A673 (cell line): ENCODE data around the gene VEGFB. TPM values are rescaled to one million over a fixed set of nuclear protein-coding genes. Genes with fewer than 3 reads are reported as not detected.

ENCODE experiments used
- BruUV-seq: library from RNA; stranded (reverse); fragments of 400-500 nt; replicated peaks from 2 replicates; lab custom pipeline; 2021; lab: Mats Ljungman, UMichigan
- CTCF ChIA-PET: fragments of 300-600 bp; sonication (Branson Sonifier 250); formaldehyde crosslinking; loops from one replicate; lab custom pipeline; 2022; ENCODE audit warnings: antibody characterized with exemption; lab: Charles Lee
- POLR2A ChIA-PET: fragments of 300-600 bp; sonication (Branson Sonifier 250); formaldehyde crosslinking; loops from one replicate; lab custom pipeline; 2022; ENCODE audit warnings: antibody characterized with exemption; ENCODE audit not compliant: low non-redundant PET; lab: Charles Lee
- DNase-seq: peaks from one replicate; pipeline ENCODE4 v3.0.0-alpha.2; 2015; ENCODE audit warnings: low spot score
- H3K27ac ChIP-seq: fragments of 200-600 bp; sonication (generic); 2 replicates; pipeline ENCODE4 v1.5.1; 2016; ENCODE audit warnings: mixed run types, low read depth, mild to moderate bottlenecking, mixed read lengths, antibody characterized with exemption, low read length; ENCODE audit not compliant: poor library complexity, severe bottlenecking
- H3K27me3 ChIP-seq: fragments of 200-600 bp; sonication (generic); replicated peaks from 2 replicates; pipeline ENCODE4 v1.6.1; 2017; ENCODE audit warnings: mixed run types, low read depth, mild to moderate bottlenecking, mixed read lengths, antibody characterized with exemption, low read length; ENCODE audit not compliant: insufficient read depth, poor library complexity
- H3K36me3 ChIP-seq: fragments of 200-600 bp; sonication (generic); 2 replicates; pipeline ENCODE4 v1.6.1; 2016; ENCODE audit warnings: mixed run types, mild to moderate bottlenecking, mixed read lengths, antibody characterized with exemption, low read length; ENCODE audit not compliant: insufficient read depth, poor library complexity, severe bottlenecking
- H3K4me1 ChIP-seq: fragments of 200-600 bp; sonication (generic); 2 replicates; pipeline ENCODE4 v1.6.1; 2017; ENCODE audit warnings: mixed run types, mild to moderate bottlenecking, mixed read lengths, antibody characterized with exemption, low read length; ENCODE audit not compliant: insufficient read depth, poor library complexity, severe bottlenecking
- H3K4me3 ChIP-seq: fragments of 200-600 bp; sonication (generic); 2 replicates; pipeline ENCODE4 v1.5.1; 2016; ENCODE audit warnings: low read depth, mixed run types, mild to moderate bottlenecking, mixed read lengths, low read length; ENCODE audit not compliant: poor library complexity, severe bottlenecking
- H3K9me3 ChIP-seq: fragments of 200-600 bp; sonication (generic); 2 replicates; pipeline ENCODE4 v1.6.1; 2016; ENCODE audit warnings: mixed run types, low read depth, mild to moderate bottlenecking, mixed read lengths, antibody characterized with exemption, low read length; ENCODE audit not compliant: poor library complexity, severe bottlenecking
- EZH2 ChIP-seq: fragments of 200-600 bp; sonication (generic); IDR thresholded peaks from 2 replicates; pipeline ENCODE4 v1.6.1; 2017; ENCODE audit warnings: borderline replicate concordance, low read depth, mild to moderate bottlenecking, mixed read lengths, antibody characterized with exemption, low read length; ENCODE audit not compliant: poor library complexity, severe bottlenecking
- intact Hi-C: fragments of 100-400 bp; cut with micrococcal nuclease; formaldehyde crosslinking; loops from one replicate; pipeline ENCODE4 v1.10.0; 2022; ENCODE audit not compliant: unreplicated experiment
- total RNA-seq: library from RNA; stranded (reverse); gene quantifications from 2 replicates; pipeline ENCODE4 v1.2.3, GENCODE V29; 2021
- TF ChIP-seq, protein P1 (sequence below): fragments of 300-800, 200-600 bp; sonication (generic); conservative IDR thresholded peaks from 2 replicates; pipeline ENCODE4 v1.5.1; 2017; ENCODE audit warnings: low read depth, mild to moderate bottlenecking, antibody characterized with exemption, low read length, moderate library complexity, mixed read lengths

The VEGFB gene
- total RNA-seq, 1 experiment from 2014 or later: 93.3 TPM

DNA sequence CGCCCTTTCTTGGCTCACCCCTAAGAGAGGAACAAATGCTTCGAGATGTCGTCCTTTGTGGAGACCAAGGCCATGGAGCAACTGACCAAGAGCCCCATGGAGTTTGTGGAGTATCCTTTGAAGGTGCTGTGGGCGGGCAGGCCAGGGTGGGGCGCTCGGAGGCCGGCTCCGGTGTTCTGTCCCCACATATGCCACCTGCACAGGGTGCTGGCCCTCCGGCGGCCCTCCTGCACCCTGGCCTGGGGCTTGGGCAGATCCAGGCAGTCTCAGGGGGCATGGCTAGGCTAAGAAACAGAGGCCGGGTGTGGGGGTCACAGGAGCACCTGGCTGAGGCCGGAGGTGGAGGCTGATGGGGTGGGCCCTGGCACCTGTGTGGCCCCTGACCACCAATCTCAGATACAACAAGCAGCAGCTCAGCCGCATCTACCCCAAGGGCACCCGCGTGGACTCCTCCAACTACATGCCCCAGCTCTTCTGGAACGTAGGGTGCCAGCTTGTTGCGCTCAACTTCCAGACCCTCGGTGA is 27.2 kb downstream of the VEGFB start:
- TF ChIP-seq, protein P1, sequence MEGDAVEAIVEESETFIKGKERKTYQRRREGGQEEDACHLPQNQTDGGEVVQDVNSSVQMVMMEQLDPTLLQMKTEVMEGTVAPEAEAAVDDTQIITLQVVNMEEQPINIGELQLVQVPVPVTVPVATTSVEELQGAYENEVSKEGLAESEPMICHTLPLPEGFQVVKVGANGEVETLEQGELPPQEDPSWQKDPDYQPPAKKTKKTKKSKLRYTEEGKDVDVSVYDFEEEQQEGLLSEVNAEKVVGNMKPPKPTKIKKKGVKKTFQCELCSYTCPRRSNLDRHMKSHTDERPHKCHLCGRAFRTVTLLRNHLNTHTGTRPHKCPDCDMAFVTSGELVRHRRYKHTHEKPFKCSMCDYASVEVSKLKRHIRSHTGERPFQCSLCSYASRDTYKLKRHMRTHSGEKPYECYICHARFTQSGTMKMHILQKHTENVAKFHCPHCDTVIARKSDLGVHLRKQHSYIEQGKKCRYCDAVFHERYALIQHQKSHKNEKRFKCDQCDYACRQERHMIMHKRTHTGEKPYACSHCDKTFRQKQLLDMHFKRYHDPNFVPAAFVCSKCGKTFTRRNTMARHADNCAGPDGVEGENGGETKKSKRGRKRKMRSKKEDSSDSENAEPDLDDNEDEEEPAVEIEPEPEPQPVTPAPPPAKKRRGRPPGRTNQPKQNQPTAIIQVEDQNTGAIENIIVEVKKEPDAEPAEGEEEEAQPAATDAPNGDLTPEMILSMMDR: no peak
- TF ChIP-seq EZH2: no peak
- H3K27ac ChIP-seq: no peak overlapping the region
- peaks cover 72% of the 10 kb centered on the region for H3K36me3 ChIP-seq
- DNase-seq: no peak
- CTCF ChIA-PET: interaction anchor here (0.9 kb wide), 1 partner anchor 10 kb away, joined by 3 read pairs; the partner anchor contains the start of gene PLCB3
- no peaks in the 10 kb centered on the region for H3K27me3 ChIP-seq
- H3K4me3 ChIP-seq: no peak overlapping the region
- POLR2A ChIA-PET: no interaction called here
- BruUV-seq: no TSS peak
- no peaks in the 10 kb centered on the region for H3K9me3 ChIP-seq
- H3K4me1 ChIP-seq: no peaks in the 10 kb centered on the region
- intact Hi-C loops: no loop called here

DNA sequence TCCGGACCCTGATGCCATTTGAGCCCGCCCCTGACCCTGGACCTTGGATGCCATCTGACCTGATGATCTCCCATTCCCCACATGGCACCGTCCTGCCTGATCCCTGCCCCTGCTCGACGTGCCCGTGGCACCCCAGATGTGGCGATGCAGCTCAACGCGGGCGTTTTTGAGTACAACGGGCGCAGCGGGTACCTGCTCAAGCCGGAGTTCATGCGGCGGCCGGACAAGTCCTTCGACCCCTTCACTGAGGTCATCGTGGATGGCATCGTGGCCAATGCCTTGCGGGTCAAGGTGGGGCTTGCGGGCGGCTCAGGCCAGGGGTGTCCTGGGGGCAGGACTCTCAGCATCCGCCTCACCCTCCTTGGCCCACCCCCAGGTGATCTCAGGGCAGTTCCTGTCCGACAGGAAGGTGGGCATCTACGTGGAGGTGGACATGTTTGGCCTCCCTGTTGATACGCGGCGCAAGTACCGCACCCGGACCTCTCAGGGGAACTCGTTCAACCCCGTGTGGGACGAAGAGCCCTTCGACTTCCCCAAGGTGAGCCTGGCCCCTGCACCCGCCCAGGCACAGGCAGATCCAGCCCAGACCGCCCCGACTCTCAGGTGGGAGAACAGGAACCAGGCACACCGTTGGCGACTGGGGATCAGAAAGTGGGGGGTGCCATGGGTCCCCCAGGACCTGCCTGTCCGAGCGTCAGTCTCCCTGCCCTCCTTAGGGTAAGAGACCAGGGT is 28.1 kb downstream of the VEGFB start:
- POLR2A ChIA-PET: no interaction called here
- no peak overlapping the region for H3K27ac ChIP-seq
- H3K36me3 ChIP-seq: peaks cover 68% of the 10 kb centered on the region
- no peaks in the 10 kb centered on the region for H3K4me1 ChIP-seq
- H3K4me3 ChIP-seq: no peak overlapping the region
- BruUV-seq: no TSS peak
- TF ChIP-seq EZH2: no peak
- TF ChIP-seq, protein P1: no peak
- CTCF ChIA-PET: no interaction called here
- no peaks in the 10 kb centered on the region for H3K27me3 ChIP-seq
- no peaks in the 10 kb centered on the region for H3K9me3 ChIP-seq
- intact Hi-C loops: no loop called here
- no peak for DNase-seq

DNA sequence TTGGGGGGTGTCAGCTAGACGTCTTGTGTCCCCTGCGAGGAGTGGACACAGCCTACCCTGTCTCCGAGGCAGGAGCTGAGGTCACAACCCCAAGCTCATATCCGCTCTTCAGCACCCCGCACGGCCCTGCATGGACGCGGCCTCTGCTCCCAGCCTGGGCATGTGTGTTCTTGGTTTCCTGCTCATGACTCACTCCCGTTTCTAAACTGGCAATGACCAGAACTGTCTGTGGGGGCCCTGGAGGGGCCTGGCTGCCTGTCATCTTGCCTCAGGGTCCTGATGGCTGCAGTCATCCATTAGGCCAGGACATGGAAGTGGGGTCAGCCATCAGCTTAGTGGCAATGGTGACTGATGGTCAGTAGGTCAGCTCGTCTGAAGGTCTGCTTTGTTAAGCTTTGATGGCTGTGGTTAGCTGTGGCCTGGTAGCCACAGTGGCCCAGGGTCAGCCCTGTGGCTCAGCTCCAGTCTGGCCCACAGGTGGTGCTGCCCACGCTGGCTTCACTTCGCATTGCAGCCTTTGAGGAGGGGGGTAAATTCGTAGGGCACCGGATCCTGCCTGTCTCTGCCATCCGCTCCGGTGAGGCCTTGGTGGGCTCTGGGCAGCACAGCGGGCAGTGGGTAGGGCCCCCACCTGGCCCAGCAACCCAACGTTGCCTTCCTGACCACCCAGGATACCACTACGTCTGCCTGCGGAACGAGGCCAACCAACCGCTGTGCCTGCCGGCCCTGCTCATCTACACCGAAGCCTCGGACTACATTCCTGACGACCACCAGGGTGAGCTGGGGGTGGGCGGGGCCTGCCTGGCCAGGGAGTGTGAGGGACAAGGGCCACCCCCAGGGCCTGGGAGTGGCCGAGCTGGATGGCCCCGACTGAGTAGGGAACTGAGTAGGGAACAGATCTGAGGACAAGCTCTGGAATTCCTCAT is 28.9 kb downstream of the VEGFB start:
- CTCF ChIA-PET: interaction anchor here (0.5 kb wide), 1 partner anchor 78 kb away, joined by 3 read pairs; the partner anchor contains the start of gene STIP1
- no peak for TF ChIP-seq EZH2
- TF ChIP-seq, protein P1: no peak
- no peaks in the 10 kb centered on the region for H3K27me3 ChIP-seq
- H3K36me3 ChIP-seq: peaks cover 66% of the 10 kb centered on the region
- H3K27ac ChIP-seq: no peak overlapping the region
- BruUV-seq: no TSS peak
- intact Hi-C loops: no loop called here
- no peak overlapping the region for H3K4me3 ChIP-seq
- POLR2A ChIA-PET: no interaction called here
- DNase-seq: no peak
- H3K9me3 ChIP-seq: no peaks in the 10 kb centered on the region
- H3K4me1 ChIP-seq: peaks cover 2% of the 10 kb centered on the region
